ENCODE data around the gene FOXF1.
A peak's percentile ranks its signal among the peaks of the same experiment; 100 is the strongest.

The FOXF1 gene

DNA sequence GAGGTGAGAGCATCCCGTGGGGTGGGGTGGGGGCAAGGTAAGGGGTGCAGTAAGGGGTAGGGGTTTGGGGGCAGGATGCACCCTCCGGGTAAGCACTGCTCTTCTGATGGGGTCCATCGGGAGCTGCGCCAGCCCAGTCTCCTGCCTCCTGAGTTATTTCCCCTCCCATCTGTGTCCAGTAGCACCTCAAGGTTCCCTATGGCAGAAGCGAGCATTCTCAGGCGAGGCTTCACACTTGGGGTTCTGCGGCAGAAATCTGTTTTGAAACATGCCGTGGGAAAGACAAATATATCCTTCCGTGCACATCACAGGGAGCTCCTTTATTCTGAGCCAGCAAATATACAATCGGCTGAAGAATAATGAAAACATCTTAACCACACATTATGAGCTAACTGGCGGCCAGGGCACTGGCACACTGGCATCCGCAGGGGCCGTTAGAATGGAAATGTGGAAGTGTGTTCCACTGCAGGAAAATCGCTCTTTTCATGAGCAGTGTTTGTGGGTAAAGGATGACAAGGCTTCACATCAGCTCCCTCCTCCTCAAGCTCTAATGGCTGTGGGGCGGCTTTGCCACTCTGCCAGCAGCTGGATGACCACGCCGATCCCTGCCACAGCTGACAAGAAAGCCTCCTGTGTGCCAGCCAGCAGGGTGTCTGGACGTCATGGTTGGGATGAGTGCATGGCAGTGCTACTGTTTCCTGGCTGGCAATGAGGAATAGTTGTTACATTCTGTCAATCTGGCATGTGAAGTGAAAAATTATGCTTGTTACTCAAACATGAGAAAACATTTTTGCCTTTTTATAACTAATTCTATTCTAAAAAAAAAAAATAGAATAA lies 24.7 kb downstream of the FOXF1 start:
- DNase-seq (ENCODE audit: low spot score): no peak

DNA sequence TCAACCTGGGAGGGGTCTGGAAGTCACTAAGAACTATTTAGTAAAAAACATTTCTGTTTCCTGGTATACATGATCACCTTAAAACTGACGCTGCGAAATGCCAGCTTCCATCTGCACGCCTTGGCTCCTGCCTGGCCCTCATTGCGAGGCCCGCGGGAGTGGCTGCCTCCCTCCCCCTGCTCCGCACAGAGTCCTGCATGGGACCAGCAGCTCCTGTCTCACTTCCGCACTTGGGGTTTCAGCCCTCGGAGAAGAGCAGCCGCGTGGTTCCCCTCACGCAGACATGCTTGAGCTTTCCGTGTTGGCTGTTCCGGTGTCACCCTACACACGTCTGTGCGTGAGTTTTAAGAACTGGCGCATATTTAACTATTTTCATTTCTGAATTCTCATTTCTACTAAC lies 26.3 kb downstream of the FOXF1 start:
- DNase-seq (ENCODE audit: low spot score): no peak

DNA sequence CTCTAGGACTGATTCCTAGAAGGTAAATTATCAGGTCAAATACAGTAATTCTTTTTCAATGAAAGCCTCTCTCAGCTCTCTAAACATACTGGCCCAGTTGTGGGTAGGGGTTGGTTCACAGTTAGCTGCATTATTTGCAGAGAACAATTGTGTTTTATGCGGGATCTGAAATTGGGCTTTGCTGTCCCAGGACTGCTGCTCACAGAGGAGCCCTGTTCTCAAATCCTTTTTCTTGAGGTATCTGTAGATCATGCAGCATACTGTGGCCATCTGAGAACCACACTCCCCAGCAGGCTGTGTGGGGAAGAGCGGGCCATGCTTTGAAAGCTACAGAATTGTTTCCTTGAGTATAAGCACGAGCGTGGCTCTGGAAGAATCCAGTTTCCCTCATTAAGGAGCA lies 27.2 kb downstream of the FOXF1 start:
- no peak for DNase-seq (ENCODE audit: low spot score)

DNA sequence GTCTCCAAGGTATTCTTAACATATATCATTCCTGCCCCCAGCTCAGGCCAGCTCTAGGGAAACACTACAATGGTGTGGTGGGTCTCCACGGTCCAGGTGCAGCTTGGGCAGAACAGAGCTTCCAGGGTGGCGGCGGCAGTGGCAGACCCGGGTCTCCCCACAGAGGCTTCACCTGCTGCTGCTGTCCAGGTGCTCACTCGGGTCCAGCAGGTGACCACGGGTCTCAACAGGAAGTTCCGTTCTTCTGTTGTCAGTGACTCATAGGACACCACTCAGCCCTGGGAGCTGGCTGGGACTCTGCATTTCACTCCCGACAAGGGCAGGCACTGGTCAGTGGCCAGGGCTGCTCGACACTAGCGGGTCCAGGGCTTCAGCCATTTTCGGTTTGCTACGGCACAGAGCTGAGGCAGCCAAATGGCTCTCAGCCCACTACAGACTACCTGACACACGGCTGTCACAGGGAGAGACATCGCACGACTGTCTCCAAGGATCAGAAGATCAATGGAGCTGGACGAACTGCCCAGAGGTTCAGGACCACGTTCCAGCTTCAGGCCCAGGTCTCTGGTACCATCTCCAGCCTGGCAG lies 28.0 kb downstream of the FOXF1 start:
- no peak for DNase-seq (ENCODE audit: low spot score)

DNA sequence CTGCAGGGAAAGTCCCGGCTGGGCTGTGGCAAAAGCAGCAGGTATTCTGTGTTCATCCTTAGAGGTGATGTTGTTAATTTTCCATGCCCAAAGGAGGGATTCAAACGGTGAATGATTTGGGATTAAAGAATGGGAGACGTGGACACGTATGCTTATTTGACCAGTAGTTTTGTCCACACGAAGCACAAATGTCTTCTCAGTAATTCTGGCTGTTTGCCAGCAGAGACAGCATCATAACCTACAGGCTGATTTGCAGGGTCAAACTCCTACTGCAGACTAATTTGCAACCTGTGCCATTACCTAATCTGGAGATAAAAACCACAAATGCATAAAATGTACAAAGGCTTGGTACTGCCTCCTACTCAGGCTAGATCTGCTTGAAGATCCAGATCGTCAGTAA lies 30.6 kb downstream of the FOXF1 start:
- DNase-seq (ENCODE audit: low spot score): no peak

DNA sequence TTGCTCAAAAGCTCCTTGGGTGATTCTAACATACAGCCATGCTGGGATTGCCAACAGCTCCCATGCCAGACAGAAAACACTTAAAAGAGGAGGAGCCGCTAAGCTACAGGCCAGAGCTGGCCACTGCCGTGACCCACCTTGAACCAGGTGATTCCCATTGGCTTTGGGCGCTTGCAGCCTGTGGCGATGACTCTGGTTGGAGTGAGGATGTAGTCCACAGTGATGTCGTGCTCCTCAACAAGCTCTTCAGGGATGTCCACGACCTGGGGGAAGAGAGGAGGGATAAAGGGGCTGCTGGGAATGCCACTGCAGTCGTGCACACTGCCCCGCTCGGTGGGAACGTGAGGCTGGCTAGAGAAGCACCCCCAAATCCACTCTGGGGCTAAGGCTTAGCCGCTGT lies 31.2 kb downstream of the FOXF1 start:
- no peak for DNase-seq (ENCODE audit: low spot score)

DNA sequence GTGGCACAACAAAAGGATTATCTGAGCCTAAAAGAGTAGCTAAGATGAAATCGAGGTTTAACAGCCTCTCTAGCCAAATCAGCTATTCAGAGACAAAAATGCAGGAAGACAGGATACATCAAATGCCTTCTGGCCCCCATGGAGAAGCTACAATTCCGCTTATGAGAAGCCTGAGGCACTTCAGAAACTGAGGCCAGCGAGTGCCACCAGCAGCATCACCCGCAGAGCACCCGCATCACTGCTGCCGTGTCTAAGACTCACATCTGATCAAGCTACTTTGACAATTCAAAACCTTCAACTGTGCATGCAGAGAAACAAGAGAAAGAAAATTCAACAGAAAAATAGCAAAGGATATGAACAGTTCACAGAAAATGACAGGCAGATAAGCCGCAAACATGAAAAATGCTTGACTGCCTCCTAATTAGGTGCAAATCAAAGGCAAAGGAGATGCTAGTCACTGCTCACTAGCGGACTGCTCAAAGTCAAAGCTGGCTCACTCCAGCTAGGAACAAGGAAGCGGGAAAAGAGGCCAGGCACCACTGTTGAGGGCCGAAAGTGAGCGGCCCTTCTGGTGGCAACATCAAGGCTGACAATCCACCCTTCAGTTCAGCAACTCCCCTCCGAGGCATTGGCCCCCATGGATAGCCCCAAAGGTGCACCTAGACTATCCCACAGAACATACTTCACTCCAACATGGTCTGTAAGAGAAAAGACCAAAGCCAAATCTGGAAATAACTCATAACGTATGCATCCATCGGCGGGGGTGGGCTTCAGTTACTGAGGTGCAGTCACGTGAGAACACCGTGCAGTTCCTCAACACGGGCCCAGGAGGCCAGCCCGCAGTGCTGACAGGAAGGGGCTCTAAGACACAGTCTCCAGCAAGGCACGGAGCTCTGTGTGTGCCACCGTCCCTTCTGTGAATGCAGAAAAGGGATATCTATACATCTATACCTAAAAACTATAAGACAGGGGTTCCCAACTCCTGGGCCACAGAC lies 32.7 kb downstream of the FOXF1 start:
- DNase-seq (ENCODE audit: low spot score): no peak

DNA sequence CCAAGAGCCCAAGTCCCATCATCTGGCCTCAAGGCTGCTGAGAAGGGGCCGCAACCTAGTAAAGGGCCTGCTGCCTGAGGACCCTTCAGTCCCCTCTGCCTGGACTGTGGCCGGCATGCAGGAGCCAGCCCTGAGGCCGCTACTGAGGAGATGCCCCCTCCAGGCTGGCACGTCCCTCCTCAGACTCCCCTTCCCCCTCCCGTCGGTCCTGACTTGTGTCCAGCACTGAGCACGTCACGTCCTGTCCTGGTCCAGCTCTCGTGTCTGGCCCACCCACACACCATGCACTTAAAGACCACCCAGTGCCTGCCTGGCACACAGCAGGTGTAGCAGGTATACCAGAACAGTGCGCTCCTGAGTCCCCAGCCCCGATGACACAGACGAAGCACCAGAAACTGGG lies 35.2 kb downstream of the FOXF1 start:
- no peak for DNase-seq (ENCODE audit: low spot score)

DNA sequence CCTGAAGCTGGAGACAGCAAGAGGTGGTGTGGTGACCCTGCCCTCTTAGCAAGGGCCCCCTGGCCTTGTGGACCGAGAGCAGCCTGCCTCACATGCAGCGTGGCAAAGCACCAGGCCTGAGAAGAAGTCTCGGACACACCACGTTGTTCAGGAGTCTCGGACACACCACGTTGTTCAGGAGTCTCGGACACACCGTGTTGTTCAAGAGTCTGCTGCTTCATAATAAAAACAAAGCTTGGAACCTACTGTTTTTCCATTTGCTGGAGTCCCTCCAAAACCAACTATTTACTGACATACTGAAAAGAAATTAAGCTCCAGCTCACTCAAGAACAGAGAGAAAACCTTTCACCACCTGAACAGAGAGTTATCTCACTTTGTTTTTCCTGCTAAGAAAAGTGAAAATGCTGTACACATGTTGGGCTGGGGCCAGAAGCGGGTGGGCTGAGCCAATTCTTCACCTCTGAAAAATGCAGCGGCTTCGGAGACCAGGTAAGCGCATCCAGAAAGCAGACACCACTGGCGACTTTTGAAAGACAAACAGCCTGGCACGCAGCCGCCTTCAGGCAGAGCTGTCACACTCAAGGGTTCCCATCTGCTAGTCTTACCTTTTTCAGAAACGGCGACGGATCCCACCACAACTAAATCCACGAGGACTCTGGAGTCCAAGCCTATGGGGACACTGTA lies 35.8 kb downstream of the FOXF1 start:
- no peak for DNase-seq (ENCODE audit: low spot score)

DNA sequence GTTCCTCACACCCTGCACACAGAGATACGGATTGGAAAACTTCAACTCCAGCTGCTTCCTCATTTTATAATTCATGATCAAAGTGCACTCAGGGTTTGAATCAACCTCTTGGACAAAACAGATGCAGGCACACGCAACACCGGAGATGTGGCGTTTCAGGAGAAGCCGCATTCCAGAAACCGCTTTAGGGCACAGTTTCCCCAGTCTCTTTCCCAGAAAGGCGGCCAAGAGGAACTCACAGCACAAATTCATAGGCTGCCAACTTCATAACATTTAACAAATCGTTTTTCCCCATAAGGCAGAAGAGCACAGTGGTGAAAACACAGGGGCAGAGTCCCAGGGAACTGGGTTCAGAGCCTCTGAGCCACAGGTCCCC lies 36.3 kb downstream of the FOXF1 start:
- no peak for DNase-seq (ENCODE audit: low spot score)

DNA sequence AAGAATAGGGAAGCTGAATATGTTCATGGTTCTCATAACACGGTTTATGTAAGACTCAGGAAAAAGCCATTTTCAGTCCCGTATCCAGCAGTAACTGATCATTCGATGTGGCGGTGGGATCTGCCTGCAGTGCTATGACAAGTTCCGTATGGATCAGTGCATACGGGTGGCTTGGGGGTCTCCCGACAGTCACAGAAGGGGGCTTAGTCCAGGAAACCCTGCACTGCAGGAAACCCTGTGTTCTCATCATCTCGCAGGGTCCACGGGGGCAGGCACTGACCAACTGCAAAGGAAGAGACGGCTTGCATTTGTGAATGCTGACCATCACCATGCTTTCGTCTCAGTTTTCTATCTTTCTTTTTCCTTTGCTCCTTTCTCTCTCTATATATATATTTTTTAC lies 37.0 kb downstream of the FOXF1 start:
- DNase-seq (ENCODE audit: low spot score): no peak

DNA sequence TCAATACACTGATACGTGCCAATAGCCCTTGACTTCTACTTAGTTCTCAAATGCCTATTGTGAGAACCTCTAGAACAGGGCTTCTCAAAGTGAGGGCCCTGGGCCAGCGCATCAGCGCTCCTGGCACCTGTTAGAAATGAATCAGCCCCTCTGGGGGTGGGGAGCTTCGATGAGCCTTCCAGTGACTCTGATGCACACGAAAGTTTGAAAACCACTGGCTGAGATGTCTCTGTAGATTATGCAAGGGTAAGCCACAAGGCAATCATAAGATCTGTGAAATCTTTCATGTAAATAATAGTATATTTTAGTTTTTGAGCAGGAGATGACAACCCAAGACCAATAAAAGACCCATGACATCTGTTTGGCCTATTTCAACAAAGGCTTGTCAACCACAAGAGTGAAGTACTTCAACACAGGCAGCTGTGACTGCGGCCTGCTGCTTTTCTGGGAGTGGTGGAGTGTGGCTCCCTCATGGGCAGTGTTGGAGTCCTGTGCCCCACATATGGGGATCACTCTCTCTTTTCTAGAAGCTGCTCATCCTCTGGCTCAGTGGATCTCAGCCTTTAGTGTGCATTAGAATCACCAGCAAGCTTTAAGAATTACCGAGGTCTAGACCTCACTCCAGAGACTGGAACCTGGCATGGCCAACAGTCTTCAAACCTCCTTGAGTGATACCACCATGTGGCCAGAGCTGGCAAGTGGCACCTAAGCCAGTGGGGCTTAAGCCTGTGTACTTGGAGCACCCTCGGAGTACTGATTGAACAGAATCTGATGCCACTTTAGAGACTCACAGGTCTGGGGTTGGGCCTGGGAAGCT lies 39.0 kb downstream of the FOXF1 start:
- no peak for DNase-seq (ENCODE audit: low spot score)

DNA sequence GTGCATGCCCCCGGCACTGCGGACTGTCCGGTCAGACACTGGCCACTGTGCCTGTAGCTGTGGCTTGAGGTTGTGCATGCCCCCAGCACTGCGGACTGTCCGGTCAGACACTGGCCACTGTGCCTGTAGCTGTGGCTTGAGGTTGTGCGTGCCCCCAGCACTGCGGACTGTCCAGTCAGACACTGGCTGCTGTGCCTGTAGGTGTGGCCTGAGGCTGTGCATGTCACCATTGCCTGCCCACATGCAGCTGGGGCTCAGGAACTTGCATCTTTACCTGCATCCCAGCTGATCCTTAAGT lies 39.5 kb downstream of the FOXF1 start:
- no peak for DNase-seq (ENCODE audit: low spot score)

DNA sequence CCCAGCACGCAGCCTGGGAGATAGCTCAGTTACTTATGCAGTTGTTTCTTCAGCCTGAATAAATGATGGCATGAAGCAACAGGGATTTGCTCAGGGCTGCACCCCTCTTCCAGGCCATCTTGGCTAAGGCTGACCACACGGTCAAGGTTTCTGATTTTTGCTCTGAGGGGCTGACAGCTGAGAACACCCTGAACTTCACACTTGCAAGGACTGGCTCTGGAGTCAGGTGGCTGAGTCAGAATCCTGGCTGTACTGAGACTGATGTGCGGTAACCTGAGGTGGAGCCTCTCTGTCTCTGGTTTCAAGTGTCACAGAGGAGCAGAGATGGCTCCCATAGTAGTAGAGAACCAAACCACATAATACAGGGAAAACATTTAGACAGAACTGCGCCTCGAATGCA lies 40.0 kb downstream of the FOXF1 start:
- no peak for DNase-seq (ENCODE audit: low spot score)

DNA sequence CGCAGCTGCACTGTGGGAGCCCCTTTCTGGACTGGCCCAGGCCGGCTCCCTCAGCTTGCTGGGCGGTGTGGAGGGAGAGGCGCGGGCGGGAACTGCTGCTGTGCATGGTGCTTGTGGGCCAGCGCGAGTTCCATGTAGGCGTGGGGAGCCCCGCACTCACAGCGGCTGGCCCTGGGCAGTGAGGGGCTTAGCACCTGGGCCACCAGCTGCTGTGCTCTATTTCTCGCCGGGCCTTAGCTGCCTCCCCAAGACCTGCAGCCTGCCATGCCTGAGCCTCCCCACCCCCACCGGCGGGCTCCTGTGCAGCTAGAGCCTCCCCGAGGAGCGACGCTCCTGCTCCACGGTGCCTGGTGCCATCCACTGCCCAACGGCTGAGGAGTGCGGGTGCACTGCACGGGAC lies 43.0 kb downstream of the FOXF1 start:
- DNase-seq (ENCODE audit: low spot score): no peak

DNA sequence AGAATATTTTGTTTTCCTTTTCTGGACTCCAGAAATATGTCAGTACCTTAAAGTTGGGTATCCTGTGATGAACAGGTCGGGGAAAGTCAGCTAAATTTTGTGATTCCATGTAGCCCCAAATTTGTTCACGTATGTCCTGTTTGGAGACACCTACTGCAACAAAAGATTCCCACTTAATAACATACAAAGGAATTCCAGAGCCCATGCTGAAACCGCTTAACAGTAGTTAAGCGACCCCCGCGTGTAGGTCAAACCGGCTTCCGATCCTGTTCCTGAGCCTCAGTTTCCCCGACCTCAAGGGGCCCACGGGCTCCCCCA lies 44.2 kb downstream of the FOXF1 start:
- DNase-seq (ENCODE audit: low spot score): no peak

DNA sequence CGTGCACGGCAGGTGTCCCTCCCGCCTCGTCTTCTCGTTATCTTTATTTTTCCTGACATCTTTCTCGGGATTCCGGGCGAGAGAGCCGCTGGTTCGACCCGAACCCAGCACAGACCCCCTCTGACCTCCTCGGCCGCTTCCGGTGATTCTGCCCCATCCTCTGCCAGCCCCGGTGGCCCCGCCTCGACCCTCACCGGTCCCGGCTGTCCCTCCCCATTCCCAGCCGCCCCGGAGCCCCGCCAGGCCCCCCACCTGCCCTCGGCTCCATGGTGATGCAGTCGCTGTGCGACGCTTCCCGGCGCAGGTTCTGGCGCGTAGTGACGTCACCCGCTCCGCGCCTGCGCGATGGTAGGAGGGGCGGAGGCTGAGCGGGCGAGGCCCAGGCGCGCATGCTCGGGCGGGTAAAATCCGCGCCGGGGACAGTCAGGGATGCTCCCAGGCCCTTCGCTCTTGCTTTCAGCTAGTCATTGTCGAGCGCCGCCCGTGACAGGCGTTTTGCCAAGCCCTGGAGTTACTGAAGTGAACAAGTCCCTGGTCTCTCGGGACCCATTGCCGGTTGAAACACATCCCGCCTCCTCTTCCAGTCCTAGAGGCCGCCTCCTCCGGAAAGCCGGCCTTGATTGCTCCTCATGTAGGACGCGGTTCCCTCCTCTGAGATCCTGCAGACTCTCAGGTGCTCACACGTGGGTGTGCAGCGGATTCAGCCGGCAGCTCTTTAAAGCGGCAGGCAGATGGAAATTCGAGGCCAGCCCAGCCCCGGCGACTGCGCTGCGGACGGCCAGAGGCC lies 44.8 kb downstream of the FOXF1 start, which contains the start of gene MTHFSD:
MTHFSD (minus strand) TSS at position 319 of the 787 bp plus-strand sequence; CDS start at position 268, 51 bp downstream.
- peak; percentile 97 for DNase-seq (ENCODE audit: low spot score)

DNA sequence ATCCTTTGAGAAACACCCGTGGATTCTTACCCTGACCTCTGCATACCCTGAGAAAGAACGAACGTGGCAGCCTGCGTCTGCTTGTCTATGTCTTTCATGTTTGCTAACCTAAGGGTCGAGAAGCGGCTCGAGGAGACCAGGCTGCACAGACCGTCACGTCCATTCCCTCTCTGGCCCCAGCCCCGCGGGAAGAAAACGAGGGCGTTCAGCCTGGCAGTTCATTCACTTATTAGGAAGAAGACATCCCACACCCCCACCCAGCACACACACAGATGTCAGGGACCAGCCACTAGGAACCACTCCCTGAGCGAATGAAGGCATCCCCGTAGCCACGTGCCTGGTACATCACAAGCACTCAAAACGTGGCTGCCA lies 45.4 kb downstream of the FOXF1 start:
- DNase-seq (ENCODE audit: low spot score): peak; percentile 55

DNA sequence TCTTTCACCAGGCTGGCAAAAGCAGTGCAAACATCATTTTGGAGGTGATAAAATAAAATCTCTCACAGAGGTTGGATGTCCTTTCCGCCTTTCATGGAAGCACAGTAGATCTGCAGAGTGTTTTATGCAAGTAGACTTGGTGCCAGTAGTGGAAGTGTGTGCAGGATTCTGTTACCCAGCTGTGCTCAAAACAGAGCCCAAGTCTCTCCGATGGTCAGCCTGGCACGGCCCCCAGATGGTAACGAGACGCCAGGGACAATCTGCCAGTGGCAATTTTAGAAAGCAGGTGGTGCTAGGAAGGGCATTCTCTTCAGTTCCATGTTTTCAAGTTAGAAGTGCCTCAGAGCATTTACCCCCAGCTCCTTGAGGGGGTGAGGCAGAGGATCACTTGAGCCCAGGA lies 46.2 kb downstream of the FOXF1 start:
- DNase-seq (ENCODE audit: low spot score): no peak

DNA sequence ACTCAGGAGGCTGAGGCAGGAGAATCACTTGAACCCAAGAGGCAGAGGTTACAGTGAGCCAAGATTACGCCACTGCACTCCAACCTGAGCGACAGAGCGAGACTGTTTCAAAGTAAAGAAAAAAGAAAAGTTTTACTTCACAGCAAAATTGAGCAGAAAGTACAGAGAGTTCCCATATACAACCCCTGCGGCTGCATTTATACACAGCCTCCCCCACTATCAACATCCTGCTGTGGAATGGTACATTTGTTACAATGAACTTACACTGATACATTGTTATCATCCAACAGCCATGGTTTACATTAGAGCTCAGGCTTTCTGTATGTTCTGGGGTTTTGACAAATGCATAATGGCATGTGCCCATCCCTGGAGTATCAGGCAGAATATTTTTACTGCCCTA lies 47.3 kb downstream of the FOXF1 start:
- no peak for DNase-seq (ENCODE audit: low spot score)
